ENCODE measurements around the gene MRPL18.

The MRPL18 gene

GRCh38 chr6:159844737-159845645, 54.7 kb downstream of the MRPL18 start:
- DNase-seq (ENCODE audit: low spot score), result no peak

All from Ammon's horn (tissue), 1 donor.